ENCODE results near the gene SLC1A2.

GRCh38 chr11:35337136-35337913 lies 82.0 kb downstream of the SLC1A2 start:
- TF ChIP-seq TAF1 (IDR thresholded peaks at IDR 0.05; ENCODE audit: borderline replicate concordance, low read depth, low read length): no peak
- no peak for TF ChIP-seq POLR2A (IDR thresholded peaks at IDR 0.05; ENCODE audit: low read depth, low read length)
